Brain pericyte (primary cell): ENCODE data around the gene TRIP10.
"Not testable (repeated sequence)": the region's sequence is repeated elsewhere in the genome, so short reads cannot be mapped to it uniquely, and the experiment has no call there.

Experiments used
- DNase-seq: peaks from one replicate; pipeline ENCODE4 v3.0.0-alpha.2; 2012; ENCODE audit warnings: low read depth, low spot score

TRIP10 gene

GRCh38 chr19:6740589-6741343 lies 1.3 kb downstream of the TRIP10 start:
- DNase-seq, result no peak

DNA sequence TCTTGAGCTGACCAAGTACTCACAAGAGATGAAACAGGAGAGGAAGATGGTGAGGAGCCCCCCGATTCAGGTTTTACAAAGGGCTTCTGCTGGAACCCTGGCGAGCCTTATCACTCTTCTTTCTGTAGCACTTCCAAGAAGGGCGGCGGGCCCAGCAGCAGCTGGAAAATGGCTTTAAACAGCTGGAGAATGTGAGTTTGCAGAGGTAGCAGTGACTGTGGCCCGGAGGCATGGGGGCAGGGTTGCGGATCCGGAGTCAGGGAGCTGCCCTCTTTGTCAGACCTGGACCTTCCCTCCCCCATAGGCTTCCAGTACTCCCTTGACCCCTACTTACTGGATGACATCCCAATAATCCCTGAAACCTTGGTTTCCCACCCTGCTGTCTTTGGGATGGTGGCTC lies 3.6 kb downstream of the TRIP10 start:
- DNase-seq, result no peak

DNA sequence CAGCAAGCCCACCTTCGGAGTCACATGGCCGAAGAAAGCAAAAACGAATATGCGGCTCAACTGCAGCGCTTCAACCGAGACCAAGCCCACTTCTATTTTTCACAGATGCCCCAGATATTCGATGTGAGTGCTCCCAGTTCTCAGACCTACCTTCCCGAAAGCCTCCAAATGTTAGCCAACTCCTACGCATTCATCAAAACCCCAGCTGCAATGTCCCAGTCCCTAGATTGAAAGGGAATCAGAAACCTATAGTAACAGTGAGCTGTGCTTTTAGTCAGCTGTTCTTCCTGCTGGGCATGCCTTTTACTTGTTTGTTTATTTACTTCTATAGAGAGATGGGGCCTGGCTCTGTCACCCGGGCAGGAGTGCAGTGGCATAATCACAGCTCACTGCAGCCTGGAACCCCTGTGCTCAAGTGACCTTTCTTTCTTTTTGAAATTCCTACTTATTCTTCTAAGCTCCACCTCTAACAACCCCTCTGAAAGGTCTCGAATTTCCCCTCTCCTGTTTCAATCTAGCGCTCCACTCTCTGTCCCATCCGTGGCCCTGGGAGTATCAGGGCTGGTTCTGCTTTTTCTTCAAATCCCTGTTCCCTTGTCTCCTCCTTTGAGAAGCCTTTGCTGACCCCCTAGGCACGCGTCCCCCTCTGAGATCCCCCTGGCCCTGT lies 4.4 kb downstream of the TRIP10 start:
- no peak for DNase-seq

DNA sequence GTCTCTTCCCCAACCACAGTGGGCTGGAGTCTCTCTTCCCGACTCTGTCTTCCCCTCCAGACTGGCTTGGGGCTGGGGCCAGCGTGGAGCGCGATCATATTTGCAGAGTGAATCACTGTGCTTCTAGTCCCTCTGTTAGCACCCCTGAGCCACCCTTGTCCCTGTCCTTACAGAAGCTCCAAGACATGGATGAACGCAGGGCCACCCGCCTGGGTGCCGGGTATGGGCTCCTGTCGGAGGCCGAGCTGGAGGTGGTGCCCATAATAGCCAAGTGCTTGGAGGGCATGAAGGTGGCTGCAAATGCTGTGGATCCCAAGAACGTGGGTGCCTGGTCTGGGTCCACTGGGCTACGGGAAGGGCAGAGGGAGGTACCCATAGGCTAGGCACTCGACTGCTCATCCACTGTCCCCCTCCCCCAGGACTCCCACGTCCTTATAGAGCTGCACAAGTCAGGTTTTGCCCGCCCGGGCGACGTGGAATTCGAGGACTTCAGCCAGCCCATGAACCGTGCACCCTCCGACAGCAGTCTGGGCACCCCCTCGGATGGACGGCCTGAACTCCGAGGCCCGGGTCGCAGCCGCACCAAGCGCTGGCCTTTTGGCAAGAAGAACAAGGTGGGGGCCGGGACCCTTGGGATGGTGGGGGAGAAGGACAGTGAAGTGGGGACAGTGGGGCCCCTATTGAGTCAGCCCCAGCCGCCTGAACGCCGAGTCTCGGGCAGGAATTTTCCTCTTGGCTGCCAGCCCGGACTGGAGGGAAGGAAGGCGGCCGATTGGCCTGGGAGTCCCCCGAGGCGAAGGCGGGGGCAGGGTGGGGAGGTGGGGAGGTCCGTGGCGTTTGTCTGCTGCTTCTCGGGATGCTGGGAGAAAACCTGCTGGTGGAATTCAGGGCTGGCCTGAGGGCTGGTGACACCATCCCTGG lies 5.2 kb downstream of the TRIP10 start:
- DNase-seq, result no peak

GRCh38 chr19:6745965-6746364 lies 6.5 kb downstream of the TRIP10 start:
- no peak for DNase-seq

DNA sequence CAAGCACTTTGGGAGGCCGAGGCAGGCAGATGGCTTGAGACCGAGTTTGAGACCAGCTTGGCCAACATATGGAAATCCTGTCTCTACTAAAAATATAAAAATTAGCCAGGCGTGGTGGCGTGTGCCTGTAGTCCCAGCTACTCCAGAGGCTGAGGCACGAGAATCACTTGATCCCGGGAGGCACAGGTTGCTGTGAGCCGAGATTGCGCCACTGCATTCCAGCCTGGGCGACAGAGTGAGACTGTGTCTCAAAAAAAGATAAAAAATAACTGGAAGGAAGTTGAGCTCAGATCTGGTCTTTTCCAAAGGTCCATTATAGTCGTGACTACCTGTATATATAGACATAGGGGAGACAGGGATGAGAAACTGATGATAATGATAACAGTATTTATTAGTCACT lies 9.1 kb downstream of the TRIP10 start:
- not testable (repeated sequence) for DNase-seq

DNA sequence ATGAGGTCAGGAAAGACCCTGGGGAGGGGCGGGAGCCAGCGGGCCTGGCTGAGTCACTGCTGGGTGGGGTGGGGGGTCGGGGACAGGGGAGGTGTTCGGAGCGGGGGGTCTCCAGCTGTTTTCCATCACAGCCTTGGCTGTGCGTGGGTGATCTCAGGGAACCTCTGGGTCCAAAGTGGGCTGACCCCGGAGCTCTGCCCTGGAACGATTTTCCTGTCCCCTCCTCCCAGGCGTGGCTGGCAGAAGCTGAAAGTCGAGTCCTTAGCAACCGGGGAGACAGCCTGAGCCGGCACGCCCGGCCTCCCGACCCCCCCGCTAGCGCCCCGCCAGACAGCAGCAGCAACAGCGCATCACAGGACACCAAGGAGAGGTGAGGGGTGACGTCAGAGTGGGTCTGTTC lies 10.6 kb downstream of the TRIP10 start:
- DNase-seq, result no peak

- DNase-seq, result no peak
Observed at GRCh38 chr19:6751189-6751588, 11.7 kb downstream of the TRIP10 start.

DNA sequence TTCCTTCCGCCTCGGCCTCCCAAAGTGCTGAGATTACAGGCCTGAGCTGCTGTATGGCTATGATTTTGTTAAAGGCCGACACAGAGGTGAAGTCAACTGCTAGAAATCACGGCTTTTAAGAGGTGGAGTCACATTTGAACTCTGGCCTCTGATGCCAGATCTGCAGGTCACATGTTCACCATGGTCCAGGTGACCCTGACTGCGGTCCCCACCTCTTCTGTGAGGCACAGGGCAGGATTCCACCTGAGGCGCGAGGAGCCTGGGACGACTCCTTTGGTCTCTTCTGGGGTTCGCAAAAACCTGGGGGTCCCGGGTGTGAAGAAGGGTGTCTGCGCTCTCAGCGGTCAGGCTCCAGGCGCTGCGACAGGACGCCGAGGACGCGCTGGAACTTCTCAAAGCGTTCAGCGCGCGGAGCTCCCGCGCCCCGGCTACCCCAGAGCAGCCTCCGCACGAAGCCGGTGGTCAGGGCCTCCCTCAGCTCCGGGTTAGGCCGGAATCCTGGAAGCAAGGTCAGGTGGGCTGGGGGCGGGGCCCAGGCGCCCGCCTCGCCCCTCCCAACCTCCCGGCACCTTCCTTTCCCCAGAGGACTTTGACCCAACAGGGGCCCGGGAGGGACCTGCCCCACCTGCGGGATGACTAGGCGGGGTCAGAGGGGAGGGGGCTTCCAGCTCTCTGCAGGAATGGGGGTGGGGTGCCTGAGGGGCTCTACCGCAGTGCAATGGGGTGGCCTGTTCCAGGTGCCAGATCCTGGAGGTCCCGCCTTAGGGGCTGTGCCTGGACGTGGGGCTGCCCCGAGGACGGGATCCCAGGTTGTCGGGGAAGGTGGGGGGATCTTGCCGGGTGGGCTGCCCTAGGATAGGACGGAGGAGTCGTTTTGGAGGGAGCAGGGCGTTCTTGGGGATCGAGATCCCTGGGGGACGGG lies 13.0 kb downstream of the TRIP10 start:
- DNase-seq, result no peak

DNA sequence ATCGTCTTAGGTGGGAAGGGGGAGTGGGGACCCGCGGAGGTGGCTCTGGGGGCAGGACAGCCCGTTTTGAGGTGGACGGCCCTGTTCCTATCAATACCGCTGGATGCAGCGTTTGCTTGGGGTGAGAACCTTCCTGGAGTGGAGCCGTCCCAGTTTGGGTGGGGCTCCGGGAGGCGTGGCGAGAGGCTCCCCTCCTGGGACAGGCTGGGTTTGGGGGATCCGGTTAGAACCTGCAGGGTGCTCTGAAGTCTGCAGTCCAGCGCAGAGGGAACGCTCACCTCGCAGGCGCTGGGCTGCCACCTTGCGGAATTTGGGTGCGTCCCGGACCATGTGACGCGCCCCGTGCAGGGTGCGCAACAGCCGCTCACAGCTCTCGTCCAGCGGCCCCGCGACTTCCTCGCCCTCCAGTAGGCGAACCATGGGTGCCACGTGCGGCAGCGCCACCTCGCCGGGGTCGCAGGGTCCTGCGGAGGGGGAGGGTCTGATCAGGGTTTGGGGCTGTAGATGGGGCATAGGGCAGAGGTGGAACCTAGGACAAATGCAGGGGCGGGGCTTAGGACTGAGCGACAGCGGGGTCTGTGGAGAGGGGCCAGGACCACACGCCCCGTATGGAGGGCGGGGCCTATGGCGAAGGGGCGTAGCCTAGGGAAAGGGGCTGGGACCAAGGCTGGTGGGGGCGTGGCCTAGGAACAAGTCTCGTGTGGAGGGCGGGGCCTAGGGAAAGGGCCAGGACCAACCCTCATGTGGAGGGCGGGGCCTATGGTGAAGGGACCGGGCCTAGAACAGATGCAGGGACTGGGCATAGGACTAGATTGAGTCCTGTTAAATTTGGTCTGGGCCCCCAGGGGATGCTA lies 13.9 kb downstream of the TRIP10 start:
- DNase-seq, result no peak

GRCh38 chr19:6754136-6754535 lies 14.7 kb downstream of the TRIP10 start:
- no peak for DNase-seq

DNA sequence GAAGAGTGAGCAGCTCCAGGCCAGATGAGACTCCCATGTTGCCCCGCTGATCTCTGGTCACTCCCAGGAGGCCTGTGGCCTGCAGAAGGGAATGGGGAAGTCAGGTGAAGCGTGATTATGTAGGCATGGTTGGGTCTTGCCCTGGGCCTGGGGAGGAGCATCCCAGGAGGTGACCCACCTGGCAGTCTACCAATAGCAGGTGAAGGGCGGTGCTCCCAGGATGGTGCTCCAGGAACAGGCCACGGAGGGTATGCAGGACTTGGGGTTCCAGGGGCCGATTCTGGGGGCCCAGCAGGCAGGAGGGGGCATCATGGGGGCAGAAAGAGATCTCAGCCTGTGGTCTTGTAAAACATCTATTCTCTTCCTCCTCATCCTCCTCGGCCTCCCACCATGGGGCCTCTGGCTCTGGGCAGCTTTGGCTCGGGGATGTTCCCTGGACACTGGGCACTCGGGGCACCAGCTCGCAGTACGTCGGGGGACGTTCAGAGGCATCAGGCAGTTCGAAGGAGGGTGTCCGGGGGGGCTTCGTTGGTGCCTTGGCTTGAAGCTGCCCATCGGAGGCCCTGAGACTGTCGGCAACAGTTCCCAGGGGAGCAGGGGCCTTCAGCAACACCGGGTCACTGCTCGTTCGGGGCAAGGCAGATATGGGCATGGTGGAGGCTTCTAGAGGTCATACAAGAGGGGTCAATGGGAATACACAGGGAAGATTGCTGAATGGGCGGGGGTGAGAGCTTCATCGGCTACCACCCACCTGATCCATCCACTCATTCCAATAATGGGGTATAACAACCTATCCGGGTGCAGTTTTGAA lies 15.4 kb downstream of the TRIP10 start:
- DNase-seq, result no peak

- DNase-seq, result no peak
Observed at GRCh38 chr19:6760606-6761005, 21.1 kb downstream of the TRIP10 start.

DNA sequence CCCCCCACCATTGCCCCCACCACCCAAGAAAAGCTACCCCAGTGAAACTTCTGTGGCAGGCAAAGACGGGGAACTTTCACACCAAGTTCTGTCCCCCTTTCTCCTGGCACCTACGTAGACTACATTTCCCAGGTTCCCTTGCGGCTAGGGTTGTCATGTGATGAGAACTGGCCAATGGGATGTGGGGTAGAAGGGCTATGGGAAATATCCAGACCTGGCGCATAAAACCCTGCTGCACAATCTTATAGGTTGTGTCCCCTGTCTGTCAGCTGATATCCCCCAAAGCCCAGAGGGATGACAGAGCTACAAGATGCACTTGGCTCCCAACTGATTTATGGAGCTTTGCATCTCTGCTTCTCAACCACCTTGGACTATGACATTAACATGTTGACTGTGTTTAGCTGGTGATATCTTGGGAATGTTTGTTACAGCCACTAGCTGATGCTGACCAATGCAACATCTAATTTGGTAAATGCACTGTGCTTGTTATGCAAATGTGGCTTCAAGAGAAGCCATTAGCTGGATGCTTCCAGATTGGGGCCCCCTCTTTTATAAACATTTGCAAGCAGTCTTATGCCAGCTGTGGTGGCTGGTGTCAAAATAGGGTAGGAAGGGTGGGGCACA lies 21.7 kb downstream of the TRIP10 start:
- DNase-seq, result no peak

DNA sequence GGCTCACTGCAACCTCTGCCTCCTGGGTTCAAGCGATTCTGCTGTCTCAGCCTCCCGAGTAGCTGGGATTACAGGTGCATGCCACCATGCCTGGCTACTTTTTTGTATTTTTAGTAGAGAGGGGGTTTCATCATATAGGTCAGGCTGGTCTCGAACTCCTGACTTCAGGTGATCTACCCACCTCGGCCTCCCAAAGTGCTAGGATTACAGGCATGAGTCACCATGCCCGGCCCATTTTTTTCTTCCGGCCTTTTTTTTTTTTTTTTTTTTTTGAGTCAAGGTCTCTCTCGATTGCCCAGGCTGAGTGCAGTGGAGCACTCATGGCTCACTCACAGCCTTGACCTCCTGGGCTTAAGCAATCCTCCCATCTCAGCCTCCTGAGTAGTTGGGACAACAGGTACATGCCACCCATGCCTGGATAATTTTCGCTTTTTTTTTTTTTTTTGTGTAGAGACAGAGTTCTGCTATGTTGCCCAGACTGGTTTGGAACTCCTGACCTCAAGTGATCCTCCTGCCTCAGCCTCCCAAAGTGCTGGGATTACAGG lies 22.8 kb downstream of the TRIP10 start:
- not testable (repeated sequence) for DNase-seq

DNA sequence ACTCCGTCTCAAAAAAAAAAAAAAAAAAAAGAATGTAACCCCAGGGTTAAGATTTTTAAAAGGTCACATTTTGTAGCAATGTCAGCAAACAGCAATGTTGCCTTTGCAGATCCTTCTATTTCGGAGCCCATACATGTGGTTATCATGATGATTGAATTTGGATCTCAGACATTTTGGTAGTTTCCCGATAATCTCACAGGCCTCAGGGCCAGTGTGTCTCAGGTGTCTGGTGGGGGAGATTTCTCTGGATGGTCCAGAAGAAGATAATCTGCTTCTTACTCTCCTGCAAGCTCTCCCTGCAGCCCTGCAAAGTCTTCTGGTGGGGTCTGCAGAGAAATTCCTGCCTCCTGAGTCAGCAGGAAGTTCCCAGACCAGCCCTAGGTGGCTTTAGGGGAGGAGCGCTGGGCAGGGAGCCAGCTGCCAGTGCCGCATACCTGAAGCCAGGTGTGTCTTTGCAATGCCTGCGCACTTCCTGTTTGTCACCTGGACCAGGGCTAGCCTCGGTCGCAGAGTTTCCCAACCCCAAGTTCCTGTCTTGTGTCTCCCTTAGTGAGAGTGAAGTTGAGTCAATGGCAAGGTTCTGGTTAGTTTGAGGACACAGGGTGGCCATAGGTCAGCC lies 26.4 kb downstream of the TRIP10 start:
- DNase-seq, result no peak

- DNase-seq, result no peak
Observed at GRCh38 chr19:6766357-6767080, 27.0 kb downstream of the TRIP10 start.

- no peak for DNase-seq
Observed at GRCh38 chr19:6767081-6767356, 27.5 kb downstream of the TRIP10 start.
